MM.1S (cell line): ENCODE results near the gene ATP10B.

Source experiments
- CTCF ChIP-seq: fragments of 300-600 bp; sonication (generic); IDR thresholded peaks from 2 replicates; pipeline ENCODE4 v1.5.1; 2016; ENCODE audit warnings: antibody characterized with exemption, low read length, mixed read lengths
- EZH2 ChIP-seq: fragments of 300-600 bp; sonication (generic); optimal IDR thresholded peaks from 2 replicates; pipeline ENCODE3; 2017; ENCODE audit warnings: low read depth, mild to moderate bottlenecking, antibody characterized with exemption, low read length, mixed read lengths
- EZH2phosphoT487 ChIP-seq: fragments of 300-600 bp; sonication (generic); IDR thresholded peaks from 2 replicates; pipeline ENCODE4 v1.6.1; 2018; ENCODE audit warnings: antibody characterized with exemption, low read length

DNA sequence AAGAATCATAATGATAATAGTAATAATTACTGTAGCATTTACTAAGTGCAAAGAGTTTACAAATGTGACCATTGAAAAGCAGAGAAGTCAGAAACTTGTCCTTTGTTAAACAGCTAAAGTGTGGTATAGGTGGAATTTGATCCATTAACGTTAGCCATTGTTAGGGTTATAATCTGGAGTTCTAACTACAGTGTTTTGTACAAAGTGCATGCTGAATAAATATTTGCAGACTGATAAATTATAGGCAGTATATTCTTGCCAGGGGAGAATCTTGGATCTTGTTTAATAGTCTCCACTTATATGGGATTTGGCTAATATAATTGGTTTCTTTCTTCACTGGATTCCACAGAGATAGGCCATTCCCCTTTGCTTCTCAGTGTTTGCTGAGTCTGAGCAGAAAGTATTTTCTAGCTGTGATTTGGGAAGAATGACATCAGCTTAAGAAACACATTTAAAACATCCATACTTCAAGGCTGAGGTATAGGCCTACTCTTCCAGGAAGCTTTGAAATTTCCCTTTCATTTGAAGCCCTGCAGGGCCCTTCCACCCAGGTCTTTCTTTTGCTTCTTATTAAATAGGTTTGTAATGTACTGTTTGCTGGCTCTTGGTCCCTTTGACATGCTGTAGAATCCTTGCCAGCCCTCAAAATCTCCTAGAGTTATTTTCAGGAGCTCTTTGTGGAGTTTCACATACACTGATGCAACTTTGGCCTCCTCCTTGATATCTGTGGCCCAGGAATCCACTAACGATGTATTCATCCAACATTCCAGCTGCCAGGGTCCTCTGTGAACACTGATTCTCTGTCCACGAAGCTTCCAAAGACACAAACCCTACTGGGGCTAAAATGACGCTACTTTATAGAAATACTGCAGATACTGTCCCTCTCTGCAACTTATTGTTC, 51.4 kb downstream of the ATP10B start:
- TF ChIP-seq EZH2 (no peak), CTCF (no peak), EZH2phosphoT487 (no peak)
